Cardiac fibroblast (primary cell): ENCODE measurements around the gene RTCA.
"Not testable (repeated sequence)": the region's sequence is repeated elsewhere in the genome, so short reads cannot be mapped to it uniquely, and the experiment has no call there.

Experiments used
- DNase-seq, 2 donors: peaks; one replicate each; pipeline versions ENCODE4 v3.0.0 to v3.0.0-alpha.2; 2010; ENCODE audit warnings: low read depth in 2 of 2
- H3K4me3 ChIP-seq, 2 donors: replicated peaks in 1 of 2; 1 replicate in 1 of 2; 2 replicates in 1 of 2; pipeline ENCODE4 v1.5.1; 2011; ENCODE audit warnings: low read depth in 2 of 2, low read length in 2 of 2, mild to moderate bottlenecking in 2 of 2, moderate library complexity in 1 of 2
- CTCF ChIP-seq: IDR thresholded peaks from one replicate; pipeline ENCODE4 v1.5.1; 2011; ENCODE audit warnings: low read depth, mild to moderate bottlenecking, low read length, inconsistent platforms

Gene RTCA

GRCh38 chr1:100320311-100321099 lies 54.5 kb downstream of the RTCA start:
- no peak for TF ChIP-seq CTCF
- no peak for DNase-seq
- H3K4me3 ChIP-seq = no peak overlapping the region

GRCh38 chr1:100321100-100321493 lies 55.1 kb downstream of the RTCA start:
- DNase-seq = no peak
- no peak for TF ChIP-seq CTCF
- H3K4me3 ChIP-seq = no peak overlapping the region

- DNase-seq = no peak
- TF ChIP-seq CTCF = no peak
Observed at GRCh38 chr1:100321506-100321905, 55.5 kb downstream of the RTCA start.

GRCh38 chr1:100322436-100323211 lies 56.6 kb downstream of the RTCA start:
- no peak overlapping the region for H3K4me3 ChIP-seq
- peak; percentile 58 to 83 for DNase-seq
- TF ChIP-seq CTCF = no peak

More at GRCh38 chr1:100321506-100321905, 55.5 kb downstream of the RTCA start:
- no peak overlapping the region for H3K4me3 ChIP-seq

GRCh38 chr1:100323419-100324106 lies 57.5 kb downstream of the RTCA start:
- no peak overlapping the region for H3K4me3 ChIP-seq
- TF ChIP-seq CTCF = no peak
- DNase-seq = peak; percentile 24 to 42

- H3K4me3 ChIP-seq = no peak overlapping the region
- DNase-seq = no peak
- no peak for TF ChIP-seq CTCF
Observed at GRCh38 chr1:100325415-100326324, 59.7 kb downstream of the RTCA start.

- not testable (repeated sequence) for H3K4me3 ChIP-seq, DNase-seq
Observed at GRCh38 chr1:100326325-100326670, 60.3 kb downstream of the RTCA start.
